ENCODE data around the gene PLGRKT.
"Not testable (repeated sequence)": the region's sequence is repeated elsewhere in the genome, so short reads cannot be mapped to it uniquely, and the experiment has no call there.

The PLGRKT gene

GRCh38 chr9:5355226-5355625, 82.5 kb downstream of the PLGRKT start:
- H3K27ac ChIP-seq, result no peak overlapping the region
- H3K27me3 ChIP-seq (ENCODE audit: insufficient read depth, low read depth, severe bottlenecking), result no peaks in the 10 kb centered on the region
- no peaks in the 10 kb centered on the region for H3K36me3 ChIP-seq
- H3K9me3 ChIP-seq (ENCODE audit: severe bottlenecking), result peaks cover 3% of the 10 kb centered on the region
- TF ChIP-seq CTCF (IDR thresholded peaks at IDR 0.05; ENCODE audit: low read depth, low read length), result no peak
- no peak overlapping the region for H3K4me3 ChIP-seq (ENCODE audit: low read depth, low read length)
- no peak for DNase-seq

GRCh38 chr9:5354184-5354583, 83.5 kb downstream of the PLGRKT start:
- no peak for TF ChIP-seq CTCF (IDR thresholded peaks at IDR 0.05; ENCODE audit: low read depth, low read length)
- Histone ChIP-seq H3K4me3 (ENCODE audit: low read depth, low read length) (no peak overlapping the region), H3K36me3 (no peaks in the 10 kb centered on the region), H3K27me3 (ENCODE audit: insufficient read depth, low read depth, severe bottlenecking) (no peaks in the 10 kb centered on the region), H3K9me3 (ENCODE audit: severe bottlenecking) (peaks cover 3% of the 10 kb centered on the region), H3K27ac (no peak overlapping the region)
- DNase-seq, result no peak

GRCh38 chr9:5352637-5353248, 85.0 kb downstream of the PLGRKT start:
- DNase-seq, result no peak
- Histone ChIP-seq H3K27me3 (ENCODE audit: insufficient read depth, low read depth, severe bottlenecking) (no peaks in the 10 kb centered on the region), H3K4me3 (ENCODE audit: low read depth, low read length) (no peak overlapping the region), H3K27ac (no peak overlapping the region), H3K36me3 (no peaks in the 10 kb centered on the region), H3K9me3 (ENCODE audit: severe bottlenecking) (peaks cover 3% of the 10 kb centered on the region)
- TF ChIP-seq CTCF (IDR thresholded peaks at IDR 0.05; ENCODE audit: low read depth, low read length), result no peak

- not testable (repeated sequence) for H3K27me3 ChIP-seq (ENCODE audit: insufficient read depth, low read depth, severe bottlenecking); H3K27ac ChIP-seq; H3K36me3 ChIP-seq; H3K9me3 ChIP-seq (ENCODE audit: severe bottlenecking); H3K4me3 ChIP-seq (ENCODE audit: low read depth, low read length); DNase-seq
Observed at GRCh38 chr9:5338992-5339981, 98.4 kb downstream of the PLGRKT start, which contains the start of gene RLN1. TSS of gene RLN1 (minus strand) at chr9:5339876. CDS start at chr9:5339746, 130 bp downstream.

- no peaks in the 10 kb centered on the region for H3K36me3 ChIP-seq
- TF ChIP-seq CTCF (IDR thresholded peaks at IDR 0.05; ENCODE audit: low read depth, low read length), result no peak
- no peak overlapping the region for H3K27ac ChIP-seq
- no peaks in the 10 kb centered on the region for H3K27me3 ChIP-seq (ENCODE audit: insufficient read depth, low read depth, severe bottlenecking)
- H3K9me3 ChIP-seq (ENCODE audit: severe bottlenecking), result no peaks in the 10 kb centered on the region
- no peak for DNase-seq
- no peak overlapping the region for H3K4me3 ChIP-seq (ENCODE audit: low read depth, low read length)
Observed at GRCh38 chr9:5336688-5337087, 101.0 kb downstream of the PLGRKT start.

GRCh38 chr9:5331276-5331675, 106.4 kb downstream of the PLGRKT start:
- H3K4me3 ChIP-seq (ENCODE audit: low read depth, low read length), result not testable (repeated sequence)

More at GRCh38 chr9:5331276-5331675, 106.4 kb downstream of the PLGRKT start:
- H3K9me3 ChIP-seq (ENCODE audit: severe bottlenecking); H3K27ac ChIP-seq; DNase-seq; H3K36me3 ChIP-seq; H3K27me3 ChIP-seq (ENCODE audit: insufficient read depth, low read depth, severe bottlenecking): not testable (repeated sequence)

Measured in WERI-Rb-1 (cell line).